Inferior parietal cortex (tissue), 1 donor: ENCODE data around the gene SWAP70.
"Not testable (repeated sequence)": the region's sequence is repeated elsewhere in the genome, so short reads cannot be mapped to it uniquely, and the experiment has no call there.

Source experiments
- DNase-seq: peaks from one replicate; pipeline ENCODE4 v3.0.0-alpha.2; 2016; ENCODE audit errors: extremely low spot score

Gene SWAP70

DNA sequence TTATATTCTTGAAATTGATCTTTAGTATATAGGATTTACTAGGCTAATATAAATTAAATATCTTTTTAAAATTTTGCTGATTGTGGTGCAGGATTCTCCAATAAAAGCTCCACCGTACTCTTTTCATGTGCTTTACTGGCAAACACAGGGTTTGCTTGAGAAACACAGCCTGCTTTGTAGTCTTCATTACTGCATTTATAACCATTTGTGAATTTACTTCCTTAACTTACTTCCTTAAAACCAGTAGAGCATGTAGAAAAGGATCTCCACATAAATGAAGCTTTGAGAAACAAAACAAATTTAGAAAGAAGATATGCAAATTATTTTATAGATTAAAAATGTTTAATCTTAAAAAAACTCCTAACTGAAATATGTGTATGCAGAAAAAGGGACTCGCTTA lies 28.8 kb downstream of the SWAP70 start:
- no peak for DNase-seq

DNA sequence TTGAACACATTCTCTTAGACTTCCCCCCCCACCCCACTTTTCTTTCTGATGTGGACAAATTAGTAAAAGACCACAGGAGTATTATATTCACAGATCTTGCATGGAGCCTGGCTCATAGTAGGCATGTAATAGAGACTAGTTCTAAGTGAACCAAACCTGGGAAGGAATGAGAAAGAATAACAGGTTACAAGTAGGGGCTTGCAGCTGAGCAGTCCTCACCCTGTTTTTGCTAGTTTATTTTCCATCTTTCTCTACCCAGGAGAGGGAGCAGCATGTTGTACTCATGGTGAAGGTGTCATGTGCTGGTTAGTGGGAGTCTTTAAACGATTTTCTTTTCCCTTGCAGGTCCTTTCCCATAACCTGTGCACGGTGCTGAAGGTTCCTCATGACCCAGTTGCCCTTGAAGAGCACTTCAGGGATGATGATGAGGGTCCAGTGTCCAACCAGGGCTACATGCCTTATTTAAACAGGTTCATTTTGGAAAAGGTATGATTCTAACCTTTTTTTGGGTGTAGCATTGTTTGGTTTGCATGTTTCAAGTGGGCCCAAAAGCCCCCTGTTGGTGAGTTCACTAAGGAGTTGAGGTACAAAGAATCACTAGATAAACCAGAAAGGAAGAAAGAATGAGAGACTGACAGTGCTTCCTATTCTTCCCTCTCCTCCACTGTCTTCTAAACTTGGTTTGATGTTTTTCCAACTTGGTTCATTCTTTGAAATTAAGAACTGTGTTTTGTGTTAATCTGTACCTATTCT lies 30.1 kb downstream of the SWAP70 start:
- DNase-seq, result no peak

GRCh38 chr11:9695228-9695627 lies 31.4 kb downstream of the SWAP70 start:
- not testable (repeated sequence) for DNase-seq

DNA sequence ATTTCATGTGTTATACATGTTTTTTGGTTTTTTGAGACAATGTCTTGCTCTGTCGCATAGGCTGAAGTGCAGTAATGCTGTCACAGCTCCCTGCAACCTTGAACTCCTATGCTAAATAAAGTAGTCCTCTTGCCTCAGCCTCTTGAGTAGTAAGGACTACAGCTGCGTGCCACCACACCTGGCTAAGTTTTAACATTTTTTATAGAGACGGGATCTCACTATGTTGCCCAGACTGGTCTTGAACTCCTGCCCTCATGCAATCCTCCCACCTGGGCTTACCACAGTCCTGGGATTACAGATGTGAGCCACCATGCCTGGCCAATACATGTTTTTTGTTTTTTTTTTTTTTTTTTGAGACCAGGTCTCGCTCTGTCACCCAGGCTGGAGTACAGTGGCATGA lies 33.9 kb downstream of the SWAP70 start:
- DNase-seq, result no peak

GRCh38 chr11:9700105-9700801 lies 36.4 kb downstream of the SWAP70 start:
- DNase-seq, result no peak

DNA sequence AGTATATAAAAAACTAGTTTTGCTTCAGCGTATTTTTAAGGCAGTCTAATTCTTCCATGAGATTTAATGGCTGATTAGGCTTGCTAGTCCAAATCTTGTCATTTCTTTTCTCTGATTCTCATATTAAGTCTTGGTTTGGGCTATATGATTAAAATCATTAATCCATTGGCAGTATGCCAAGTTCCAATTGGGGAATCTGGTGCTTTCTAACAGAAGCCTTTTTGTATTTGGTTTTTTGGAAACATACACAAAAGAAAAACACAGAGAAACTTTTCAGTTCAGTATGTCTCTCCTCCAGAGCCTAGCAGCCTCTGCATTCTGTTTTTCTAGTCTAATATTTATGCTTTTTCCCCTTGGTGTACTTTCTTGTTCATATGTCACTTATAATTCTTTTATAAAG lies 37.9 kb downstream of the SWAP70 start:
- no peak for DNase-seq

DNA sequence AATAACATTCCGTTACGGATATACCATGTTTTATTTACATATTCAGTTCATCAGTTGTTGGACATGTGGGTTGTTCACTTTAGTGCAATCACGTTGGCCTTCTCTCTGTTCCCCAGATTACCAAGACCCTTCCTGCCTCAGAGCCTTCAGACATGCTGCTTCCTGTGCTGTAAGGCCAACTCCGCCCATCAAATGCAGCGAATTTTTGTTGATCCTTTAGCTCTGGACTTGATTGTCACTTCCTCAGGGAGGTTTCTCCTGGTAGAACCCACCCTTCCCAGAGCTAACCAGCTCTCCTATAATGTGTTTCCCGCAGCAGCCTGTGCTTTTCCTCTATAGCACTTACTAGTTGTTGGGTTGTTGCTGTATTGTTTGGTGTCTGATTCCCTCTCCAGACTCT lies 39.4 kb downstream of the SWAP70 start:
- DNase-seq, result no peak

DNA sequence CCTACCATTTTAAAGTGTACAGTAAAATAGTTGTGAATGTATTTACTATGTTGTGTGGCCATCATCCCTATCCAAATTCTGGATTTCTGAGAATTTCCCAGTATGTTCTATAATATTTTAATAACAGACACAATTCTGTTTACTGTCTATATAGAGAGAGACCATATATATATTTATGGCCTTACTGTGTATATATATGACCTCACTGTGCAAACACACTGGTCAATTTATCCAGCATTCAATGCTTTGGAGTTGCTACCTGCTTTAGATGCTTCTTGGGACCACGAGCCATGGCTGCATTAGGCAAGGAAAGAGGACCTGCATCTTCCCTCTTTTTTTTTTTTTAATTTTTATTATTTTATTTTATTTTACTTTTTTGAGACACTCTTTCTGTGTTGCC lies 40.2 kb downstream of the SWAP70 start:
- DNase-seq, result no peak

DNA sequence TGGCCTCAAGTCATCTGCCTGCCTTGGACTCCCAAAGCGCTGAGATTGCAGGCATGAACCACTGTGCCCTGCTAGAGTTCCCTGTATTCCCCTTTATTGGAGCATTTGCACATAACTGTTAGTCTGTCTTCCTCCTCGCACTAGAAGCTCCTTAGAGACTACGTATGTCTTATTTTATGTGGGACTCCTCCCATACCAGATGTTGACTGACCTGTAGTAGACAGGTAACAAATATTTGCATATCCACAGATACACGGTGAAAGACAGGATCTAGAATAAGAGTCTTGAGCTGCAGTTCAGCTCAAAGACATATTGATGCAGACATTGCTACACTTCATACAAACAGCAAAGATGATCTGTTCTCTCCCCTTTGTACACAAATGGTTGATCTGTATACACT lies 40.7 kb downstream of the SWAP70 start:
- DNase-seq, result no peak

- DNase-seq, result not testable (repeated sequence)
Observed at GRCh38 chr11:9705361-9705760, 41.5 kb downstream of the SWAP70 start.

GRCh38 chr11:9708544-9708943 lies 44.7 kb downstream of the SWAP70 start:
- no peak for DNase-seq

DNA sequence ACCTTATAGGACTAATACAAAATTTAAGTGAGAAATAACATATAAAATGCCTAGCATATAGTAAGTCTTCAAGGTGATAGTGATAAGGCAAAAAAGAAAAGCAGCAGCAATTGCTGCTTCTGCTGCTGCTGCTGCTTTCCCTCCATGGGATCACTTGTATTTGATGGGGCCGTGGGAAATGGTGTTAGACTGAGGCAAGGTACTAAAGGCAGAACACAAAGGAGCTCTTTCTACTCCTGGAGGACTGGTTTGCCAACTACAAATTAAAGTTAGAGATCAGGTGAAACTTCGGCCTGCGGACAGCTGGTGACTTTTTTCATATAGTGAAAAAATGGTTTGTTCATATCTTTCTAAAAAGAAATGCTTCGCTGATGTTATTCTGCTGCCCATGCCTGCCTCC lies 46.3 kb downstream of the SWAP70 start:
- no peak for DNase-seq

DNA sequence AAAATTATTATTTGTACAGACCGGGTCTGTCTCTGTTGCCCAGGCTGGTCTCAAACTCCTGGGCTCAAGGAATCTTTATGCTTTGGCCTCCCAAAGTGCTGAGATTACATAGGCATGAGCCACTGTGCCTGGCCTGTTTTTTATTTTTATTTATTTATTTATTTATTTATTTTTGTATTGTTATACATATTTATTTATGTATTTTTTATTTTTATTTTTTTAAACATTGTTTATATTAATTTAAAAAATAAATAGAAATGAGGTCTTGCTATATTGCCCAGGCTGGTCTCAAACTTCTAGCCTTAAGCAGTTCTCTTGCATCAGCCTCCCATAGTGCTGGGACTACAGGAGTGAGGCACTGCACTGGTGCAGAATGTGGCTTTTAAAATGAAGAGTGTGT lies 47.0 kb downstream of the SWAP70 start:
- no peak for DNase-seq

DNA sequence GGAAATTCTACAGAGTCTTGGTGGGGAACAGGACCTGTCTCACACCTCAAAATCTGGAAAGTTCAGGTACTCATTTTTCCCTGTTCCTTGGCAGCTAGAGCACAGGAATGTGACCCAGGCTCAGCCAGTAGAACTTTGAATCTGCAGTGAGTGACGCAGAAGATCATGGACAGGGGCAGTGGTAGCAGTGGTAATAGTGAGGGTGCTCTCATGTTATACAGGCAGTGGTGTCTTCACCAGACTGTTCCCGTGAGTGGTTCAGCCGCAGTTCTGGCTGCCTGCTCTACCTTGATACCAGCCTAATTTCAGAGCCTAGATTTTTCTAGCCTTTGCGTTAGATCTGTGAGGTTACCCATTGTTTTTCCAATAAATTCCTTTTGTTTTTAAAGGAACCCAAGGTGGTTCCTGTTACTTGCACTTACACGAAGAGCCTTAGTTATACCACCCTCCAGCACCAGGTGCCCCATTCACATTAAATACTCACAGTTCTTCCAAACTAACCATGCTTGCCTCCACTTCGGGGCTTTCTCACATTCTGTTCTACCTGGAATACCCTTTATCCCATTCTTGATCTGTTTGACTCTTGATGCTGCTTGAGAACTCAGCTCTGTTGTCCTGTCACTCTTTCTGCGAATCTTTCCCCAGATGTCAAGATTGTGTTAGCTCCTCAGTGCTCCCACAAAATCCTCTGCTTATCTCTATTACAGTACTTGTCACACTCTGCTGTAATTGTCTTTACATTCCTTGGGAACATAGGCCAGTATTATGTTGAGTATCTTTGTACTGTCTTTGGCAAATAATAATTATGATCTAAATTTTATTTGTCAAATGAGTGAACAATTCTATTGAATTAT lies 47.8 kb downstream of the SWAP70 start:
- DNase-seq, result no peak

- DNase-seq, result no peak
Observed at GRCh38 chr11:9714272-9714940, 50.5 kb downstream of the SWAP70 start.

GRCh38 chr11:9716275-9717039 lies 52.6 kb downstream of the SWAP70 start:
- no peak for DNase-seq

DNA sequence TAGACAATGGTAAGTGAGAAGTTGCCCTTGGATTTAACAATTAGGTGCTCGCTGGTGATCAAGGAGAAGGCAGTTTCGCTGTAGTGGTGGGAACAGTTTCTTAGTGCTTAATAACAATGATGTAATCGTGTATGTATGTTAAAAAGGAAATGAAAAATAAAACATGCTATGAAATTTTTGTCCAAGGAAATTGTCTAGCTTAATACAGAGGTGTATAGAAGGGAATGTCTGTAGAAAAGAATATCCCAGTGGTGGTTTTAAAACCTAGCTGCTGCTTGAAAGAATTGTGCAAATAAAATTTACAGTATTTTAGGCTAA lies 53.1 kb downstream of the SWAP70 start:
- no peak for DNase-seq

DNA sequence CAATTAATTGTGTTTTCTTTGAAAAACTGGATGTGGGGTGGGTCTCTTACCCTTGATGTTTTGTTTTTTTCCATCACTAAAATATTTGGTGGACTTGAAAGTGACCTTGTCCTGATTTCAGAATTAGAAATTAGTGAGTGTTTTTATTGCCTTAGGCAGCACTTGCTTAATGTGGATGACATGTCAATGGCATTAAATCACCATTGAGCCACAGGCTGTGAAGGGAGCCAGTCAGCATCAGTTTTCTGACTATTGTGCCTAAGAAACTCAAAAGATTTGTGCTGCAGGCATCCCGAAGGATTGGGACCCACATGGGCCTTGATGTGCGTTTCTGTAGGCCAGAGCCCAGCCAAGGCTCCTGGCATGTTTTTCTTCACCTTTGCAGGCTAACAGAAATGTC lies 53.8 kb downstream of the SWAP70 start:
- no peak for DNase-seq

GRCh38 chr11:9718147-9718546 lies 54.3 kb downstream of the SWAP70 start:
- DNase-seq, result no peak

- DNase-seq, result no peak
Observed at GRCh38 chr11:9719566-9720289, 55.9 kb downstream of the SWAP70 start.

- no peak for DNase-seq
Observed at GRCh38 chr11:9720290-9720630, 56.4 kb downstream of the SWAP70 start.
